Stimulated activated CD8-positive, alpha-beta memory T cell treated with anti-CD3 and anti-CD28 coated beads, Interleukin-15, amount 100 ng/mL, for 1 hour (primary cell): ENCODE results near the gene PROM2.

Source experiments
- DNase-seq: peaks from one replicate; pipeline ENCODE4 v3.0.0-alpha.2; 2020; ENCODE audit warnings: low read depth

PROM2 gene

GRCh38 chr2:95284886-95285541 is 10.8 kb downstream of the PROM2 start:
- DNase-seq = no peak

GRCh38 chr2:95285542-95285932 is 11.3 kb downstream of the PROM2 start:
- no peak for DNase-seq

GRCh38 chr2:95287336-95287735 is 13.1 kb downstream of the PROM2 start:
- no peak for DNase-seq

GRCh38 chr2:95287806-95288205 is 13.6 kb downstream of the PROM2 start:
- DNase-seq = no peak

- no peak for DNase-seq
Measured at GRCh38 chr2:95289253-95289652, 15.0 kb downstream of the PROM2 start.

GRCh38 chr2:95291222-95291621 is 17.0 kb downstream of the PROM2 start:
- no peak for DNase-seq

- no peak for DNase-seq
Measured at GRCh38 chr2:95292623-95293260, 18.5 kb downstream of the PROM2 start.

- no peak for DNase-seq
Measured at GRCh38 chr2:95294579-95295250, 20.5 kb downstream of the PROM2 start.

GRCh38 chr2:95295376-95295775 is 21.1 kb downstream of the PROM2 start:
- DNase-seq = no peak

- DNase-seq = no peak
Measured at GRCh38 chr2:95296011-95296410, 21.8 kb downstream of the PROM2 start.

GRCh38 chr2:95296880-95297487 is 22.7 kb downstream of the PROM2 start, which contains the start of gene KCNIP3:
KCNIP3 (plus strand) TSS chr2:95297347; CDS start chr2:95297439, 92 bp downstream.
- no peak for DNase-seq

GRCh38 chr2:95297639-95298395 is 23.6 kb downstream of the PROM2 start:
- no peak for DNase-seq

- DNase-seq = no peak
Measured at GRCh38 chr2:95298486-95299111, 24.4 kb downstream of the PROM2 start.

GRCh38 chr2:95299961-95300360 is 25.7 kb downstream of the PROM2 start:
- no peak for DNase-seq

- DNase-seq = no peak
Measured at GRCh38 chr2:95300450-95300849, 26.2 kb downstream of the PROM2 start.

- DNase-seq = no peak
Measured at GRCh38 chr2:95301186-95301585, 26.9 kb downstream of the PROM2 start.

GRCh38 chr2:95301876-95302641 is 27.8 kb downstream of the PROM2 start:
- DNase-seq = no peak

- DNase-seq = no peak
Measured at GRCh38 chr2:95303191-95303919, 29.1 kb downstream of the PROM2 start.

GRCh38 chr2:95305380-95306061 is 31.3 kb downstream of the PROM2 start:
- DNase-seq = no peak
